PC-3 (cell line): ENCODE results near the gene CTU1. TPM values are rescaled to one million over a fixed set of nuclear protein-coding genes. Genes with fewer than 3 reads are reported as not detected.

Experiments used
- ATAC-seq: fragments of 200-7000 bp; cut with Tn5 transposase; 2 replicates; pipeline ENCODE4 v1.9.1; 2020; ENCODE audit warnings: mild to moderate bottlenecking, moderate library complexity
- BruUV-seq: library from RNA; stranded (reverse); fragments of 400-500 nt; replicated peaks from 2 replicates; lab custom pipeline; 2021; lab: Mats Ljungman, UMichigan
- CTCF ChIA-PET: fragments of 300-600 bp; sonication (Branson Sonifier 250); formaldehyde crosslinking; loops from one replicate; lab custom pipeline; 2022; ENCODE audit warnings: antibody characterized with exemption; lab: Charles Lee
- POLR2A ChIA-PET: fragments of 300-600 bp; sonication (Branson Sonifier 250); formaldehyde crosslinking; loops from one replicate; lab custom pipeline; 2022; ENCODE audit warnings: antibody characterized with exemption; ENCODE audit not compliant: unreplicated experiment; lab: Charles Lee
- DNase-seq: peaks from one replicate; pipeline ENCODE4 v3.0.0-alpha.2; 2015
- H2AFZ ChIP-seq: fragments of 300-600 bp; sonication (generic); 2 replicates; pipeline ENCODE4 v1.6.0; 2016; ENCODE audit warnings: antibody characterized with exemption, low read length
- H3F3A ChIP-seq: fragments of 300-600 bp; sonication (generic); one replicate; pipeline ENCODE4 v1.6.0; 2017; ENCODE audit warnings: antibody characterized with exemption, low read length, control low read depth, mild to moderate bottlenecking; ENCODE audit not compliant: unreplicated experiment
- H3K27ac ChIP-seq: fragments of 300-600 bp; sonication (generic); 2 replicates; pipeline ENCODE4 v1.5.1; 2016; ENCODE audit warnings: mild to moderate bottlenecking, low read length
- H3K27me3 ChIP-seq: fragments of 300-600 bp; sonication (generic); 2 replicates; pipeline ENCODE4 v1.6.1; 2016; ENCODE audit warnings: low read length, mixed read lengths
- H3K36me3 ChIP-seq: fragments of 300-600 bp; sonication (generic); 2 replicates; pipeline ENCODE4 v1.6.1; 2016; ENCODE audit warnings: low read depth, mixed run types, low read length, mixed read lengths
- H3K4me1 ChIP-seq: fragments of 300-600 bp; sonication (generic); 2 replicates; pipeline ENCODE4 v1.5.1; 2016; ENCODE audit warnings: low read length; ENCODE audit not compliant: insufficient read depth
- H3K4me2 ChIP-seq: fragments of 300-600 bp; sonication (generic); 2 replicates; pipeline ENCODE4 v1.6.0; 2016; ENCODE audit warnings: low read length
- H3K4me3 ChIP-seq: fragments of 300-600 bp; sonication (generic); 2 replicates; pipeline ENCODE4 v1.5.1; 2016; ENCODE audit warnings: mild to moderate bottlenecking, low read length, mixed read lengths
- H3K79me2 ChIP-seq: fragments of 300-600 bp; sonication (generic); 2 replicates; pipeline ENCODE4 v1.6.1; 2017; ENCODE audit warnings: low read length, mixed read lengths
- H3K9ac ChIP-seq: fragments of 300-600 bp; sonication (generic); 2 replicates; pipeline ENCODE4 v1.6.0; 2016; ENCODE audit warnings: mild to moderate bottlenecking, low read length
- H3K9me2 ChIP-seq: fragments of 300-600 bp; sonication (generic); replicated peaks from 2 replicates; pipeline ENCODE4 v1.6.1; 2016; ENCODE audit warnings: mixed run types, low read length, mixed read lengths
- H3K9me3 ChIP-seq: fragments of 300-600 bp; sonication (generic); 2 replicates; pipeline ENCODE4 v1.6.1; 2016; ENCODE audit warnings: low read length, mixed read lengths
- H4K20me1 ChIP-seq: fragments of 300-600 bp; sonication (generic); 2 replicates; pipeline ENCODE4 v1.6.1; 2016; ENCODE audit warnings: low read length, mixed read lengths
- EZH2 ChIP-seq: fragments of 300-600 bp; sonication (generic); IDR thresholded peaks from one replicate; pipeline ENCODE4 v1.6.1; 2017; ENCODE audit warnings: antibody characterized with exemption, mild to moderate bottlenecking, low read length; ENCODE audit not compliant: unreplicated experiment
- EZH2phosphoT487 ChIP-seq: fragments of 300-600 bp; sonication (generic); IDR thresholded peaks from 2 replicates; pipeline ENCODE4 v1.6.1; 2018; ENCODE audit warnings: mild to moderate bottlenecking, antibody characterized with exemption, low read length, borderline replicate concordance
- intact Hi-C: fragments of 100-400 bp; cut with micrococcal nuclease; formaldehyde crosslinking; loops from 2 replicates; pipeline ENCODE4 v1.9.0; 2023
- total RNA-seq: library from RNA; depleted of rRNA; stranded (reverse); fragments of >200 nt; gene quantifications from 2 replicates; pipeline ENCODE4 v1.2.3, GENCODE V29; 2014
- TF ChIP-seq, protein P1 (sequence below): fragments of 300-600 bp; sonication (generic); conservative IDR thresholded peaks from 2 replicates; pipeline ENCODE4 v1.5.1; 2017; ENCODE audit warnings: antibody characterized with exemption, low read depth, mild to moderate bottlenecking, low read length

The CTU1 gene
- total RNA-seq, 1 experiment from 2014 or later, result 29.0 TPM

DNA sequence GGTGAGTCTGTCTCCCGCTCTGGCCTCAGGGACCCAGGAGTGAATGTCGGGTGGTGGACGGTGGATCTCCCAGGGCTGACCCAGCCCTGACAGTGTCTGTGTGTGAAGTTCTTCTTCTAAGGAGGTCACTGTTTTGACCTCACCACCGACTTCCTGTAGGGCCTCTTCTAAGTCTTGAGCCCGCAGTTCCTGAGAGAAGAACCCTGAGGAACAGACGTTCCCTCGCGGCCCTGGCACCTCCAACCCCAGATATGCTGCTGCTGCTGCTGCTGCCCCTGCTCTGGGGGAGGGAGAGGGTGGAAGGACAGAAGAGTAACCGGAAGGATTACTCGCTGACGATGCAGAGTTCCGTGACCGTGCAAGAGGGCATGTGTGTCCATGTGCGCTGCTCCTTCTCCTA lies 33.9 kb upstream of the CTU1 start, which contains the start of gene SIGLEC7:
Gene SIGLEC7, plus strand, starts transcription at position 183 of the 400 bp plus-strand sequence. Its CDS starts 69 bp downstream, at position 252.
- no peak within 1 kb of the TSS for H3K4me2 ChIP-seq
- intact Hi-C loops, result no loop called here
- no peak within 1 kb of the TSS for H2AFZ ChIP-seq
- H3K9me2 ChIP-seq, result no peaks in the 10 kb centered on the region
- CTCF ChIA-PET, result no interaction called here
- H3K27me3 ChIP-seq, result peaks cover 73% of the 10 kb centered on the region
- TF ChIP-seq EZH2 (no peak), EZH2phosphoT487 (no peak)
- TF ChIP-seq, protein P1, sequence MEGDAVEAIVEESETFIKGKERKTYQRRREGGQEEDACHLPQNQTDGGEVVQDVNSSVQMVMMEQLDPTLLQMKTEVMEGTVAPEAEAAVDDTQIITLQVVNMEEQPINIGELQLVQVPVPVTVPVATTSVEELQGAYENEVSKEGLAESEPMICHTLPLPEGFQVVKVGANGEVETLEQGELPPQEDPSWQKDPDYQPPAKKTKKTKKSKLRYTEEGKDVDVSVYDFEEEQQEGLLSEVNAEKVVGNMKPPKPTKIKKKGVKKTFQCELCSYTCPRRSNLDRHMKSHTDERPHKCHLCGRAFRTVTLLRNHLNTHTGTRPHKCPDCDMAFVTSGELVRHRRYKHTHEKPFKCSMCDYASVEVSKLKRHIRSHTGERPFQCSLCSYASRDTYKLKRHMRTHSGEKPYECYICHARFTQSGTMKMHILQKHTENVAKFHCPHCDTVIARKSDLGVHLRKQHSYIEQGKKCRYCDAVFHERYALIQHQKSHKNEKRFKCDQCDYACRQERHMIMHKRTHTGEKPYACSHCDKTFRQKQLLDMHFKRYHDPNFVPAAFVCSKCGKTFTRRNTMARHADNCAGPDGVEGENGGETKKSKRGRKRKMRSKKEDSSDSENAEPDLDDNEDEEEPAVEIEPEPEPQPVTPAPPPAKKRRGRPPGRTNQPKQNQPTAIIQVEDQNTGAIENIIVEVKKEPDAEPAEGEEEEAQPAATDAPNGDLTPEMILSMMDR, result no peak
- BruUV-seq, result no TSS peak
- H3K9ac ChIP-seq, result no peak within 1 kb of the TSS
- no peaks in the 10 kb centered on the region for H3K36me3 ChIP-seq
- no peaks in the 10 kb centered on the region for H4K20me1 ChIP-seq
- H3K79me2 ChIP-seq, result no peaks in the 10 kb centered on the region
- POLR2A ChIA-PET, result no interaction called here
- no peak for ATAC-seq
- no peaks in the 10 kb centered on the region for H3K9me3 ChIP-seq
- H3F3A ChIP-seq, result no peaks in the 10 kb centered on the region
- DNase-seq, result no peak
- H3K4me1 ChIP-seq, result no peaks in the 10 kb centered on the region
- H3K27ac ChIP-seq, result no peak within 1 kb of the TSS
- no peak within 1 kb of the TSS for H3K4me3 ChIP-seq

DNA sequence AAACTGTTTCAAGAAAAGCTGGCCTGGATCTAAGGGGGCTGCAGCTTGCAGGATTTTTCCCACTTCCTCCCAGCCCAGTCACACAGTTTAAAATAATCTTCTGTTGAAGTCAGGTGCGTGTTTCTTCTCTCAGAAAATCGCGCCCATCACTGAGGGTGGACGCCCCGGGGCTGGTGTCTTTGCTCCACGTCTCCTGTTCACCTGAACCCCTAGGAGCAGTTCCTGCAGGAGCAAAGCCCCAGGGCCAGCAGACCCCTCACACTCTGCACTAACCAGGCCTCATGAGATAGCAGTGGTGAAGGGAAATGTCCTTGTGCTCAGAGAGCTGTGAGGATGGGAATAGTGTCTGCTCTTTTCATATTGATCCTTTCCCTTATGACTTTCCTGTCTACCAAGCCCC lies 33.0 kb upstream of the CTU1 start:
- H2AFZ ChIP-seq, result no peak overlapping the region
- no peak overlapping the region for H3K9ac ChIP-seq
- H3K27ac ChIP-seq, result no peak overlapping the region
- no TSS peak for BruUV-seq
- POLR2A ChIA-PET, result no interaction called here
- ATAC-seq (no peak), DNase-seq (no peak)
- intact Hi-C loops, result no loop called here
- CTCF ChIA-PET, result no interaction called here
- no peaks in the 10 kb centered on the region for H3K79me2 ChIP-seq
- no peaks in the 10 kb centered on the region for H3F3A ChIP-seq
- TF ChIP-seq EZH2phosphoT487 (no peak), EZH2 (no peak)
- TF ChIP-seq, protein P1, result no peak
- H3K9me3 ChIP-seq, result no peaks in the 10 kb centered on the region
- H3K36me3 ChIP-seq, result no peaks in the 10 kb centered on the region
- no peaks in the 10 kb centered on the region for H3K9me2 ChIP-seq
- H3K4me3 ChIP-seq, result no peak overlapping the region
- H3K27me3 ChIP-seq, result peaks cover 83% of the 10 kb centered on the region
- H3K4me2 ChIP-seq, result no peak overlapping the region
- no peaks in the 10 kb centered on the region for H3K4me1 ChIP-seq
- H4K20me1 ChIP-seq, result no peaks in the 10 kb centered on the region

DNA sequence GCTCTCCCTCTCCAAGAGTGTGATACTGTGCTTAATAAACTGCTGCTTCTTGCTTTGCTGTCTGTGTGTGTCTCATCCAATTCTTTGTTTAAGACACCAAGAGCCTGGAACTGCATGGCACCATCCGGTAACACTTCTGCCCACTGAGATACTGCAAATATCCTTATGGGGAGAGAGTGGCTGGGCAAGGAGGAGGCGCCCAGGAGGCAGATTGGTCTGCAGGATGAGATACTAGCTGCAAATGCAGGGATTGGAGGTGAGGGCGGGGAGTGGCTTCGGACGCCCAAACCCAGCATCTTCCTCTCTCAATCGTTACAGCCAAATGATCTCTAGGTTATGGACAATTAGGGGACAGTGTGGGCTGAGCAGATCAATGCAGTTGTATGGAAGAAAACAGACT lies 32.2 kb upstream of the CTU1 start:
- H3K79me2 ChIP-seq, result no peaks in the 10 kb centered on the region
- H3K9me2 ChIP-seq, result no peaks in the 10 kb centered on the region
- no peak overlapping the region for H2AFZ ChIP-seq
- ATAC-seq (no peak), DNase-seq (no peak)
- no peak overlapping the region for H3K9ac ChIP-seq
- H3K9me3 ChIP-seq, result no peaks in the 10 kb centered on the region
- H3K4me3 ChIP-seq, result no peak overlapping the region
- no peak overlapping the region for H3K4me2 ChIP-seq
- no peaks in the 10 kb centered on the region for H4K20me1 ChIP-seq
- ChIA-PET CTCF (no interaction called here), POLR2A (no interaction called here)
- peaks cover 90% of the 10 kb centered on the region for H3K27me3 ChIP-seq
- BruUV-seq, result no TSS peak
- no peaks in the 10 kb centered on the region for H3K4me1 ChIP-seq
- H3F3A ChIP-seq, result no peaks in the 10 kb centered on the region
- H3K27ac ChIP-seq, result no peak overlapping the region
- H3K36me3 ChIP-seq, result no peaks in the 10 kb centered on the region
- TF ChIP-seq, protein P1, result no peak
- TF ChIP-seq EZH2, result no peak
- no peak for TF ChIP-seq EZH2phosphoT487
- intact Hi-C loops, result no loop called here
